Activated CD4-positive, alpha-beta T cell treated with anti-CD3 and anti-CD28 coated beads, Interleukin-10, Interleukin-2, amounts not matched to agents 100 ng/mL and 50 ng/mL, durations not matched to agents 16 hours and 8 hours (primary cell): ENCODE data around the gene ZCWPW1.
A peak's percentile ranks its signal among the peaks of the same experiment; 100 is the strongest.
"Not testable (repeated sequence)": the region's sequence is repeated elsewhere in the genome, so short reads cannot be mapped to it uniquely, and the experiment has no call there.

Experiments
- DNase-seq: peaks from one replicate; pipeline ENCODE4 v3.0.0-alpha.2; 2020

ZCWPW1 gene

GRCh38 chr7:100371561-100372171 lies 56.8 kb downstream of the ZCWPW1 start:
- DNase-seq, result no peak

- no peak for DNase-seq
Measured at GRCh38 chr7:100370746-100371145, 57.8 kb downstream of the ZCWPW1 start.

DNA sequence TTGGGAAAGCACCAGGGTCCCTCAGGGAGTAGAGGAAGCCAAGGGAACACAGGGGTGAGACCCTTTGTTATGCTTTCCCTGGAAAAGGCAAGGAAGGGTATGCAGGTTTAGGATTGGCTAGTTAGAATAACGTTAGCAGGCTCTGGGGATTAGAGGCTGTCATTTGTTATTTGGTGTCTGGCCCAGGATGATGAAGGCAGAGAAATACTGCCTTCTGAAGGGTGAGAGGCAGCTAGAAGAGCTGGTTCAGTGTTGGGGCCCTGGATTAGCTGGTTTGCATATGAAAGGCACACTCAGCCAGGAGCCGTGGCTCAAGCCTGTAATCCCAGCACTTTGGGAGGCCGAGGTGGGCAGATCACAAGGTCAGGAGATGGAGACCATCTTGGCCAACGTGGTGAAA lies 58.2 kb downstream of the ZCWPW1 start:
- no peak for DNase-seq

DNA sequence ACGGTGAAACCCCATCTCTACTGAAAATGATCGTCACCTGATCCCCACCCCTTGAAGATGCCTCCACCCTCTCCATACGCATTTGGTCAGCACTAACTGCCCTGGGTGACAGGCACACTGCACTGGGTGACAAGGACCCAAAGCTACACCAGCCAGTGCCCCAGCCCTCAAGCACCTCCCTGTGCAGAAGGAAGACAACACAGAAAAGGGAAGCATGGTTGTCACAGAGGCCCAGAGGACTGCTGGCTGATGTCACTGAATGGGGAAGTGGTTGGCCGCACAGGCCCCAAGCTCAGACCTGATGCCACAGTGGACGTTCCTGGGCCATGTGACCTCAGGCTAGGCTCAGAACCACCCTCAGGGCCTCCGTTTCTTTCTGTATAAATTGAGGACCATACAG lies 59.4 kb downstream of the ZCWPW1 start:
- no peak for DNase-seq

- no peak for DNase-seq
Measured at GRCh38 chr7:100367676-100368613, 60.6 kb downstream of the ZCWPW1 start.

DNA sequence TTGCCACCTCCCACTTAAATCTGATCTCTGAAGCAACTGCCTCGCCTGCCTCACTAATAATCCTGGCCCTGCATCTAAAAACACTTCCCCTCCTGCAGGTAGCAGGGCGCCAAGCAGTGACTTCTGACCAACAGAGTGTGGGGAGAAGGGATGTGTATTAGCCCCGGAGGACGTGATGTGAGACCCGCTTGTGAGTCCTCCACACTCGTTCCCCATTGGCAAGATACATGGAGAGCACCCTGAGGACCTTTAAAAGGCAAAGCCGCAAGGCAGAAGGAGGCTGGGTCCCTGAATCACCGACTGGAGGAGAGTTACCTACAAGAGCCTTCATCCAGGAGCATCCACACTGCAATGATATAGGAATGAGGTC lies 61.3 kb downstream of the ZCWPW1 start:
- DNase-seq, result no peak

GRCh38 chr7:100366411-100367250 lies 61.9 kb downstream of the ZCWPW1 start:
- DNase-seq, result peak; percentile 19

DNA sequence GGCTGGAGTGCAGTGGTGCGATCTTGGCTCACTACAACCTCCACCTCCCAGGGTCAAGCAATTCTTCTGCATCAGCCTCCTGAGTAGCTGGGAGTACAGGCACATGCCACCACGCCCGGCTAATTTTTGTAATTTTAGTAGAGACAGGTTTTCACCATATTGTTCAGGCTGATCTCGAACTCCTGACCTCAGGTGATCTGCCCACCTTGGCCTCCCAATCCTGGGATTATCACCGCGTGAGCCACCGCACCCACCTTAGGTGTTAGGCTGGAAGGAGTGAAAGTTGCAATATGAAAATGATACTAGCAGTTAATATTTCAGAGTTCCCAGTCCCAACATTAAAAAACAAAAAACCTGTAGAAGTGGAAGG lies 62.5 kb downstream of the ZCWPW1 start:
- not testable (repeated sequence) for DNase-seq

DNA sequence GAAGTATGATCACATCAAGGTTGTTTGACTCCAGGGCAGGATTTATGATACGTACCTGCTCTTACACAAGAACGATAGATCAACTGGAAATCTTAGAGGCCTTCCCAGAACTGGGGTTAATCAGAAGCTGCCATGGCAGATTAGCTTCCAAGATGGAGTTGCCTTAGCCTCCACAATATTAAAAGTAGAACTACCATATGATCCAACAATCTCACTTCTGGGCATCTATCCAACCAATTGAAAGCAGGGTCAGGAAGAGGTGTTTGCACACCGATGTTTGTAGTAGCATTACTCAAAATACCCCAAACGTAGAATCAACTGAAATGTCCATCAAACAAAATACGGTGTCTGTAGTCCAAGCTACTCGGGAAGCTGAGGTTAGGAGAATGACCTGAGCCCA lies 64.0 kb downstream of the ZCWPW1 start:
- no peak for DNase-seq

- not testable (repeated sequence) for DNase-seq
Measured at GRCh38 chr7:100363797-100364196, 64.7 kb downstream of the ZCWPW1 start.

DNA sequence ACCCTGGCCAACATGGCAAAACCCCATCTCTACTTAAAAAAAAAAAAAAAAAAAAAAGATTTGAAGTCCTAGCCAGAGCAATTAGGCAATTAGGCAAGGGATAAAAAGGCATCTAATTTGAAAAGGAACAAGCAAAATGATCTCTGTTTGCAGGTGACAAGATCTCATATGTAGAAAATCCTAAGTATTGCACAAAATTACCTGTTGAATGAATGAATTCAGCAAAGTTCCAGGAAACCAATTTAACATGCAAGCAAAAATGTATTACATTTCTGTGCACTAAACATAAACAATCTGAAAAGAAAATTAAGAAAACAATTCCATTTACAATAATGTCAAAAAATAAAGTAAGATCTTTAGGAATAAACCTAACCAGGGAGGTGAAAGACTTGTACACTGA lies 65.4 kb downstream of the ZCWPW1 start:
- DNase-seq, result no peak

GRCh38 chr7:100360135-100360854 lies 68.2 kb downstream of the ZCWPW1 start:
- DNase-seq, result no peak

DNA sequence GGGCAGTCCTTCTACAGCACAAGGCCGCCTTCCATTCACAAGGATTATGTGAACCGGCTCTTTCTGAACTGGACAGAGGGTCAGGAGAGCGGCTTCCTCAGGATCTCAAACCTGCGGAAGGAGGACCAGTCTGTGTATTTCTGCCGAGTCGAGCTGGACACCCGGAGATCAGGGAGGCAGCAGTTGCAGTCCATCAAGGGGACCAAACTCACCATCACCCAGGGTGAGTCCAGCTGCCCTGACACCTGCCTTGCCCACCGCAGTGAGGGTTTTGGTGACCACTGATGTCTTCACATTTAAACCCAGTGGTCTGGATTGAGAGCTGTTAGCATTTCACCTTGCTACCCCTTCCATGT lies 69.7 kb downstream of the ZCWPW1 start:
- DNase-seq, result no peak

DNA sequence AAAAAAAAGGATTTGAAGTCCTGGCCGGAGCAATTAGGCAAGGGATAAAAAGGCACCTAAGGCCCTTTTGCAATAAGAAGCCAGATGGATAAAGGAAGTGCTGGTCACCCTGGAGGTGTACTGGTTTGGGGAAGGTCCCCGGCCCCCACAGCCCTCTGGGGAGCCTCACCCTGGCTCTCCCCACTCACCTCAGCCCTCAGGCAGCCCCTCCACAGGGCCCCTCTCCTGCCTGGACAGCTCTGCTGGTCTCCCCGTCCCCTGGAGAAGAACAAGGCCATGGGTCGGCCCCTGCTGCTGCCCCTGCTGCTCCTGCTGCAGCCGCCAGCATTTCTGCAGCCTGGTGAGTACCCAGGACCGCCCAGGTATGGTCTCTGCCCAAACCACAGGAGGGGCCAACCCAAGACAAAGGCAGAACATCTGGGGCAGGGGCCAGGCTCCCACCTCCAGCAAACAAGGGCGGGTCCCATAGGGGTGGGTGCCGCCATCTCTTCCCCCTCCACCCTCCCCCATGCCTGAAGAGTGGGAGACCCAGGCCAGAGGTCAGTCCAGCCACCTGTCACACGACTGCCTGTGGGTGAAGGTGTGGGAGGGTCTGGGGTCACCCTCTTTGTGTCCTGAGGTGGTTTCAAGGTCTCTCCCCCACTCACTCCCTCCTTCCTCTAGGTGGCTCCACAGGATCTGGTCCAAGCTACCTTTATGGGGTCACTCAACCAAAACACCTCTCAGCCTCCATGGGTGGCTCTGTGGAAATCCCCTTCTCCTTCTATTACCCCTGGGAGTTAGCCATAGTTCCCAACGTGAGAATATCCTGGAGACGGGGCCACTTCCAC lies 70.3 kb downstream of the ZCWPW1 start, which contains the start of gene PILRB:
Gene PILRB, plus strand, starts transcription at position 91 of the 830 bp plus-strand sequence. Its CDS starts 186 bp downstream, at position 277.
- no peak for DNase-seq

GRCh38 chr7:100357131-100357561 lies 71.4 kb downstream of the ZCWPW1 start:
- DNase-seq, result no peak

DNA sequence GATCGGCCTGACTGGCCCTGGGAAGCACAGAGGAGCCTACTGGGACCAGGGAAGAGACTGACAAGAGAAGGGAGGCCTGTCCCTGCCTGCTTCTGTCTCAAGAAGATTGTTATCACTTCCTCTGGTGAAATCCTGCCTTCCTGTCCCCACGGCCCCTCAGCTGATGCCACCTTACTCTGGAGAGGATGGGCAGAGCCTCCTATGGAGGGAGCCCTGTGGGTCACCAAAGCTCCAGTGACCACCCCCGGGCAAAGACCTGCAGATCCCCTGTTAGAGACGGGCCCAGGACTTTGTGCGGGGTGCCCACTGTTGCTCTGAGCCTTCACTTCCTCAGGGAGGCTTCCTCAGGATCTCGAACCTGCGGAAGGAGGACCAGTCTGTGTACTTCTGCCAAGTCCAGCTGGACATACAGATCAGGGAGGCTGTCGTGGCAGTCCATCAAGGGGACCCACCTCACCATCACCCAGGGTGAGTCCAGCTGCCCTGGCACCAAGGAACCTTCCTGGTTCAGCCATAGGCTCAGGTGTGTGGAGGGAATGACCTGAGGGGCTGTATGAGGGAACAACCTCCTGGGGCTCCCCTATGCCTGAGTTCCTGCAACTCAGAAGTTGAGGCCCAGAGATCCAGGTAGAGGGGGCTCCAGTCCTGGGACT lies 72.0 kb downstream of the ZCWPW1 start:
- no peak for DNase-seq

GRCh38 chr7:100353685-100354330 lies 74.7 kb downstream of the ZCWPW1 start:
- peak; percentile 34 for DNase-seq

DNA sequence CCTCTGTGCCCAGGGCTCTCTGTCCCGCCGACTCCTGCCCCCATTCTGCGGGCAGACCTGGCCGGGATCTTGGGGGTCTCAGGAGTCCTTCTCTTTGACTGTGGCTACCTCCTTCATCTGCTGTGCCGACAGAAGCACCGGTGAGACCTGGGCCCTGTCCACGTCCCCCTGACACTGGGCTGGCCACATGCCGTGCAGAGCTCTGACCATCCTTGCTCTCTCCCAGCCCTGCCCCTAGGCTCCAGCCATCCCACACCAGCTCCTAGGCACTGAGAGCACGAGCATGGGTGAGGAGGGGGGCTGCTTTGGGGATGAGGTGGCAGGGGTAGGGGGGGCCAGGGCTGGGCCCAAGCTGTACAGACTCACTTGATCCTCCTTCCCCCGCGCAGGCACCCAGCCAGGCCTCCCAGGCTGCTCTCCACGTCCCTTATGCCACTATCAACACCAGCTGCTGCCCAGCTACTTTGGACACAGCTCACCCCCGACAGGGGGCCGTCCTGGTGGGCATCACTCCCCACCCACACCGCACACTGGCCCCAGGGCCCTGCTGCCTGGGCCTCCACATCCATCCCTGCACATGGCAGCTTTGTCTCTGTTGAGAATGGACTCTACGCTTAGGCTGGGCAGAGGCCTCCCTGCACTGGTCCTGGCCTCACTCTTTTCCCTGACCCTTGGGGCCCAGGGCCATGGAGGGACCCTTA lies 75.4 kb downstream of the ZCWPW1 start:
- DNase-seq, result no peak

- DNase-seq, result not testable (repeated sequence)
Measured at GRCh38 chr7:100352230-100352781, 76.2 kb downstream of the ZCWPW1 start.

- DNase-seq, result no peak
Measured at GRCh38 chr7:100351657-100352058, 76.8 kb downstream of the ZCWPW1 start.
